Measurements from ENCODE around the gene GPR180.

DNA sequence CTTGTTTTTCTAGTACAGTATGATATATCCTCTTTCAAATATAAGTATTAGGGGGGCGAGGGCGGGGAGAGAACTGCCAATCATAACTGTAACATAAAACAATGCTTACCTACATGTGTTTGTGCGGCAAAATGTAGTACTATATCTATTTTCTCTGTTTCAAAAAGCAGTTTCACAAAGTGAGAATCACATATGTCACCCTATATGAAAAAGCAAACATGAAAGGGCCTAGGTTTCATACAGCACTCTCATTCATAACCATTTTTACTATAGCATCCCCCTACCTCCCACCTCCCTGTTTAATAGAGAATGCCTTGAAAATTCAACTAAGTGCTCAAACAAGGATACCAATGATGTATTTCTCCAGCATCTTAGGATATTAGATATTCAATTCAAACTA, 10.9 kb upstream of the GPR180 start:
- TF ChIP-seq, protein P1, sequence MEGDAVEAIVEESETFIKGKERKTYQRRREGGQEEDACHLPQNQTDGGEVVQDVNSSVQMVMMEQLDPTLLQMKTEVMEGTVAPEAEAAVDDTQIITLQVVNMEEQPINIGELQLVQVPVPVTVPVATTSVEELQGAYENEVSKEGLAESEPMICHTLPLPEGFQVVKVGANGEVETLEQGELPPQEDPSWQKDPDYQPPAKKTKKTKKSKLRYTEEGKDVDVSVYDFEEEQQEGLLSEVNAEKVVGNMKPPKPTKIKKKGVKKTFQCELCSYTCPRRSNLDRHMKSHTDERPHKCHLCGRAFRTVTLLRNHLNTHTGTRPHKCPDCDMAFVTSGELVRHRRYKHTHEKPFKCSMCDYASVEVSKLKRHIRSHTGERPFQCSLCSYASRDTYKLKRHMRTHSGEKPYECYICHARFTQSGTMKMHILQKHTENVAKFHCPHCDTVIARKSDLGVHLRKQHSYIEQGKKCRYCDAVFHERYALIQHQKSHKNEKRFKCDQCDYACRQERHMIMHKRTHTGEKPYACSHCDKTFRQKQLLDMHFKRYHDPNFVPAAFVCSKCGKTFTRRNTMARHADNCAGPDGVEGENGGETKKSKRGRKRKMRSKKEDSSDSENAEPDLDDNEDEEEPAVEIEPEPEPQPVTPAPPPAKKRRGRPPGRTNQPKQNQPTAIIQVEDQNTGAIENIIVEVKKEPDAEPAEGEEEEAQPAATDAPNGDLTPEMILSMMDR (IDR thresholded peaks at IDR 0.05) = no peak
- TF ChIP-seq POLR2A (IDR thresholded peaks at IDR 0.05) = no peak
